ENCODE data around the gene ANKRD53. TPM values are rescaled to one million over a fixed set of nuclear protein-coding genes. Genes with fewer than 3 reads are reported as not detected.

The ANKRD53 gene
- total RNA-seq, 1 donor from 2014 or later = 1.1 TPM

GRCh38 chr2:70984576-70985282 is 6.3 kb downstream of the ANKRD53 start:
- no peak overlapping the region for H3K4me3 ChIP-seq
- no peaks in the 10 kb centered on the region for H3K27me3 ChIP-seq (ENCODE audit: low read depth)
- peak; percentile 91 for ATAC-seq
- H3K27ac ChIP-seq = no peak overlapping the region
- intact Hi-C loops (cut with DNase I) = no loop called here
- no peaks in the 10 kb centered on the region for H3K9me3 ChIP-seq
- H3K4me1 ChIP-seq = no peaks in the 10 kb centered on the region
- DNase-seq = peak; percentile 85
- peak; percentile 86 for TF ChIP-seq CTCF (IDR thresholded peaks at IDR 0.05)
- H3K36me3 ChIP-seq = peaks cover 52% of the 10 kb centered on the region

GRCh38 chr2:70985283-70985688 is 6.9 kb downstream of the ANKRD53 start:
- Histone ChIP-seq H3K27me3 (ENCODE audit: low read depth) (no peaks in the 10 kb centered on the region), H3K4me3 (no peak overlapping the region), H3K9me3 (no peaks in the 10 kb centered on the region), H3K27ac (no peak overlapping the region), H3K36me3 (peaks cover 58% of the 10 kb centered on the region), H3K4me1 (no peaks in the 10 kb centered on the region)
- ATAC-seq (no peak), DNase-seq (no peak)
- intact Hi-C loops (cut with DNase I) = no loop called here
- no peak for TF ChIP-seq CTCF (IDR thresholded peaks at IDR 0.05)

- peaks cover 64% of the 10 kb centered on the region for H3K36me3 ChIP-seq
Observed at GRCh38 chr2:70985956-70986355, 7.5 kb downstream of the ANKRD53 start.

GRCh38 chr2:70986499-70987189 is 8.2 kb downstream of the ANKRD53 start:
- Histone ChIP-seq H3K4me3 (no peak overlapping the region), H3K4me1 (no peaks in the 10 kb centered on the region), H3K27ac (no peak overlapping the region), H3K9me3 (no peaks in the 10 kb centered on the region), H3K36me3 (peaks cover 71% of the 10 kb centered on the region), H3K27me3 (ENCODE audit: low read depth) (no peaks in the 10 kb centered on the region)
- intact Hi-C loops (cut with DNase I) = no loop called here
- no peak for ATAC-seq
- no peak for DNase-seq
- no peak for TF ChIP-seq CTCF (IDR thresholded peaks at IDR 0.05)

More at GRCh38 chr2:70985956-70986355, 7.5 kb downstream of the ANKRD53 start:
- Histone ChIP-seq H3K27me3 (ENCODE audit: low read depth) (no peaks in the 10 kb centered on the region), H3K9me3 (no peaks in the 10 kb centered on the region), H3K27ac (no peak overlapping the region), H3K4me3 (no peak overlapping the region), H3K4me1 (no peaks in the 10 kb centered on the region)
- DNase-seq (no peak), ATAC-seq (no peak)
- TF ChIP-seq CTCF (IDR thresholded peaks at IDR 0.05) = no peak
- intact Hi-C loops (cut with DNase I) = no loop called here

- H3K4me1 ChIP-seq = no peaks in the 10 kb centered on the region
- ATAC-seq (no peak), DNase-seq (no peak)
- H3K27me3 ChIP-seq (ENCODE audit: low read depth) = no peaks in the 10 kb centered on the region
- intact Hi-C loops (cut with DNase I) = no loop called here
- no peak for TF ChIP-seq CTCF (IDR thresholded peaks at IDR 0.05)
- H3K27ac ChIP-seq = no peak overlapping the region
- H3K36me3 ChIP-seq = peaks cover 79% of the 10 kb centered on the region
- no peaks in the 10 kb centered on the region for H3K9me3 ChIP-seq
- no peak overlapping the region for H3K4me3 ChIP-seq
Observed at GRCh38 chr2:70987386-70987785, 9.0 kb downstream of the ANKRD53 start.
